H1 (cell line): ENCODE results near the gene ARHGAP28. TPM values are rescaled to one million over a fixed set of nuclear protein-coding genes. Genes with fewer than 3 reads are reported as not detected.

ENCODE experiments used
- CTCF ChIA-PET: fragments of 300-600 bp; sonication (Branson Sonifier 250); formaldehyde crosslinking; loops from one replicate; lab custom pipeline; 2021; ENCODE audit not compliant: partially characterized antibody; lab: Charles Lee
- POLR2A ChIA-PET: fragments of 300-600 bp; sonication (Branson Sonifier 250); formaldehyde crosslinking; loops from one replicate; lab custom pipeline; 2021; ENCODE audit warnings: inconsistent platforms; ENCODE audit not compliant: partially characterized antibody; lab: Charles Lee
- DNase-seq, 2 experiments: peaks; one replicate each; pipeline versions ENCODE4 v3.0.0 to v3.0.0-alpha.2; 2010 to 2022; ENCODE audit warnings: low spot score in 2 of 2, low read depth in 1 of 2, mixed read lengths in 1 of 2
- FAIRE-seq: peaks from 2 replicates; lab custom pipeline; 2011; peaks lifted over from hg19 to GRCh38; lab: Jason Lieb, UNC
- H2AFZ ChIP-seq: 2 replicates; pipeline ENCODE4 v1.8.1; 2012; ENCODE audit warnings: low read length, inconsistent platforms
- H2AK5ac ChIP-seq: 2 replicates; pipeline ENCODE4 v1.6.1; 2013; ENCODE audit warnings: low read depth, low read length
- H2BK120ac ChIP-seq: replicated peaks from 2 replicates; pipeline ENCODE3; 2013; ENCODE audit warnings: low read depth, low read length, inconsistent platforms
- H2BK12ac ChIP-seq: 2 replicates; pipeline ENCODE4 v1.6.1; 2013; ENCODE audit warnings: low read depth, low read length
- H2BK15ac ChIP-seq: 2 replicates; pipeline ENCODE4 v1.6.1; 2013; ENCODE audit warnings: low read length
- H2BK20ac ChIP-seq: 2 replicates; pipeline ENCODE4 v1.6.1; 2013; ENCODE audit warnings: low read length
- H2BK5ac ChIP-seq: 2 replicates; pipeline ENCODE4 v1.6.1; 2013; ENCODE audit warnings: low read depth, low read length
- H3K14ac ChIP-seq: 2 replicates; pipeline ENCODE4 v1.6.1; 2013; ENCODE audit warnings: inconsistent platforms; ENCODE audit not compliant: insufficient read length
- H3K18ac ChIP-seq: 2 replicates; pipeline ENCODE4 v1.6.1; 2013; ENCODE audit warnings: low read length; ENCODE audit errors: extremely low read depth
- H3K23ac ChIP-seq: 2 replicates; pipeline ENCODE4 v1.6.1; 2013; ENCODE audit warnings: inconsistent platforms; ENCODE audit not compliant: insufficient read length
- H3K23me2 ChIP-seq: 2 replicates; pipeline ENCODE4 v1.6.1; 2013; ENCODE audit warnings: low read depth, low read length
- H3K27ac ChIP-seq: 2 replicates; pipeline ENCODE4 v1.6.1; 2011; ENCODE audit warnings: low read depth, low read length, inconsistent platforms
- H3K27me3 ChIP-seq, 4 experiments: replicated peaks in 1 of 4; 1 replicate in 1 of 4; 2 replicates in 3 of 4; pipeline versions ENCODE4 v1.6.1 to v1.8.1; 2011 to 2013; ENCODE audit warnings: low read length in 3 of 4, mild to moderate bottlenecking in 3 of 4, inconsistent platforms in 2 of 4, mixed read lengths in 2 of 4, moderate library complexity in 1 of 4; ENCODE audit not compliant: control insufficient read depth in 3 of 4, insufficient read depth in 3 of 4; ENCODE audit errors: extremely low read depth in 1 of 4
- H3K36me3 ChIP-seq, 4 experiments: 2 replicates each; pipeline versions ENCODE4 v1.6.1 to v1.8.1; 2011 to 2013; ENCODE audit warnings: mild to moderate bottlenecking in 4 of 4, low read length in 3 of 4, moderate library complexity in 2 of 4, control low read depth in 1 of 4, inconsistent platforms in 1 of 4; ENCODE audit not compliant: insufficient read depth in 4 of 4, control insufficient read depth in 2 of 4
- H3K4ac ChIP-seq: replicated peaks from 2 replicates; pipeline ENCODE3; 2013; ENCODE audit warnings: low read length, low read depth, mixed read lengths, inconsistent platforms; ENCODE audit not compliant: insufficient read length
- H3K4me1 ChIP-seq, 4 experiments: replicated peaks in 1 of 4; 1 replicate in 1 of 4; 2 replicates in 3 of 4; pipeline versions ENCODE4 v1.6.1 to v1.8.1; 2011 to 2013; ENCODE audit warnings: low read length in 3 of 4, inconsistent platforms in 2 of 4, mixed read lengths in 1 of 4; ENCODE audit not compliant: insufficient read depth in 4 of 4, control insufficient read depth in 3 of 4
- H3K4me2 ChIP-seq, 2 experiments: 2 replicates each; pipeline versions ENCODE4 v1.6.1 to v1.8.1; 2011 to 2013; ENCODE audit warnings: low read depth in 2 of 2, low read length in 2 of 2, control low read depth in 1 of 2, inconsistent platforms in 1 of 2, mild to moderate bottlenecking in 1 of 2; ENCODE audit not compliant: insufficient read depth in 1 of 2
- H3K4me3 ChIP-seq, 4 experiments: fragments of 200-600, 300-600 bp in 1 of 4; sonication (generic), shearing (Covaris generic), sonication (Bioruptor Twin) in 1 of 4; 2 replicates each; pipeline versions ENCODE4 v1.5.1 to v1.8.1; 2011 to 2016; ENCODE audit warnings: low read length in 4 of 4, low read depth in 3 of 4, control low read depth in 2 of 4, inconsistent platforms in 2 of 4, mild to moderate bottlenecking in 2 of 4, mixed read lengths in 1 of 4, moderate library complexity in 1 of 4; ENCODE audit not compliant: insufficient read depth in 2 of 4; ENCODE audit errors: extremely low read depth in 1 of 4
- H3K56ac ChIP-seq: replicated peaks from 2 replicates; pipeline ENCODE3; 2013; ENCODE audit warnings: low read depth, mild to moderate bottlenecking, mixed read lengths, low read length, inconsistent platforms; ENCODE audit not compliant: insufficient read length
- H3K79me1 ChIP-seq: 2 replicates; pipeline ENCODE4 v1.6.1; 2013; ENCODE audit warnings: low read depth, low read length, control low read depth
- H3K79me2 ChIP-seq, 2 experiments: 2 replicates each; pipeline versions ENCODE4 v1.6.1 to v1.8.1; 2012 to 2013; ENCODE audit warnings: low read length in 2 of 2, mild to moderate bottlenecking in 2 of 2, inconsistent platforms in 1 of 2; ENCODE audit not compliant: insufficient read depth in 2 of 2, control insufficient read depth in 1 of 2
- H3K9ac ChIP-seq, 4 experiments: replicated peaks in 1 of 4; 1 replicate in 1 of 4; 2 replicates in 3 of 4; pipeline versions ENCODE4 v1.6.1 to v1.8.1; 2011 to 2013; ENCODE audit warnings: low read depth in 3 of 4, low read length in 3 of 4, control low read depth in 2 of 4, mild to moderate bottlenecking in 2 of 4, moderate library complexity in 2 of 4, inconsistent platforms in 1 of 4; ENCODE audit errors: extremely low read depth in 1 of 4
- H3K9me3 ChIP-seq, 2 experiments: 2 replicates each; pipeline versions ENCODE4 v1.6.1 to v1.8.1; 2012 to 2013; ENCODE audit warnings: mild to moderate bottlenecking in 2 of 2, moderate library complexity in 2 of 2, control low read depth in 1 of 2, inconsistent platforms in 1 of 2, low read depth in 1 of 2, low read length in 1 of 2, mixed read lengths in 1 of 2; ENCODE audit not compliant: insufficient read depth in 2 of 2
- H4K20me1 ChIP-seq, 2 experiments: replicated peaks in 1 of 2; 2 replicates each; pipeline versions ENCODE3 to v1.8.1; 2011 to 2013; ENCODE audit warnings: inconsistent platforms in 2 of 2, low read length in 2 of 2, mild to moderate bottlenecking in 1 of 2; ENCODE audit not compliant: insufficient read depth in 2 of 2, control insufficient read depth in 1 of 2
- H4K5ac ChIP-seq: 2 replicates; pipeline ENCODE4 v1.6.1; 2013; ENCODE audit warnings: low read length, low read depth, mixed read lengths, inconsistent platforms; ENCODE audit not compliant: insufficient read length
- H4K8ac ChIP-seq: 2 replicates; pipeline ENCODE4 v1.8.0; 2013; ENCODE audit warnings: mild to moderate bottlenecking, moderate library complexity, low read length, inconsistent platforms; ENCODE audit not compliant: insufficient read depth; ENCODE audit errors: extremely low read depth
- H4K91ac ChIP-seq: replicated peaks from 2 replicates; pipeline ENCODE3; 2013; ENCODE audit warnings: low read length, mixed read lengths, inconsistent platforms; ENCODE audit not compliant: insufficient read length
- MAFK ChIP-seq: IDR thresholded peaks from 2 replicates; pipeline ENCODE4 v1.6.1; 2012; ENCODE audit warnings: low read depth, mild to moderate bottlenecking, improper control_type of control experiment, low read length
- RAD21 ChIP-seq, 2 experiments: IDR thresholded peaks in 1 of 2; conservative IDR thresholded peaks in 1 of 2; 2 replicates each; pipeline ENCODE4 v1.6.1; 2011; ENCODE audit warnings: low read depth in 2 of 2, low read length in 2 of 2, improper control_type of control experiment in 1 of 2, inconsistent platforms in 1 of 2, mild to moderate bottlenecking in 1 of 2, moderate library complexity in 1 of 2
- WGBS, 2 experiments: shearing (Covaris generic) in 1 of 2; methylation state at CpG; one replicate each; pipeline versions ENCODE4 v1.1.6 to v1.1.7; 2013 to 2015; ENCODE audit warnings: low lambda C conversion rate in 2 of 2, mixed read lengths in 2 of 2, inconsistent platforms in 1 of 2, low coverage in 1 of 2, missing lambda C conversion rate in 1 of 2; ENCODE audit not compliant: insufficient replicate concordance in 2 of 2, insufficient coverage in 1 of 2, insufficient read length in 1 of 2; ENCODE audit errors: extremely low coverage in 1 of 2, missing lambda C conversion rate in 1 of 2; 5-methylcytosine and 5-hydroxymethylcytosine counted together
- polyA plus RNA-seq, 7 experiments: library from polyadenylated mRNA; depleted of rRNA in 3 of 7; stranded (reverse) in 5 of 7; unstranded in 2 of 7; fragments of >200 nt in 5 of 7; fragments of 200-250 nt in 2 of 7; gene quantifications; 1 replicate in 5 of 7; 2 replicates in 1 of 7; 4 replicates in 1 of 7; pipeline versions ENCODE4 v1.2.1 to v1.2.3, GENCODE V29; 2011 to 2013; ENCODE audit warnings: missing spikeins in 2 of 7, mixed read lengths in 2 of 7
- total RNA-seq: library from RNA; stranded (reverse); fragmentation: NEBNext Ultra II Directional; extraction: Animal tissue kit (Norgen Biotek cat#: 25700); gene quantifications from 2 replicates; pipeline ENCODE4 v1.2.1, GENCODE V29; 2021

The ARHGAP28 gene
- total and polyA plus RNA-seq, 2 of the 8 experiments (the other 6 are each of a cell fraction or from before 2014, with no cell fraction given), result 2.9 to 14.4 TPM

GRCh38 chr18:6732952-6733351 is 3.4 kb downstream of the ARHGAP28 start:
- H3K79me2 ChIP-seq, result no peaks in the 10 kb centered on the region; a peak in 1 of 4 replicates

More at GRCh38 chr18:6732952-6733351, 3.4 kb downstream of the ARHGAP28 start:
- H4K5ac ChIP-seq, result no peak overlapping the region
- H3K4me2 ChIP-seq, result no peak overlapping the region
- DNase-seq, result no peak
- H3K18ac ChIP-seq, result no peak overlapping the region
- no peak overlapping the region for H2BK120ac ChIP-seq
- no peaks in the 10 kb centered on the region for H3K36me3 ChIP-seq
- H2BK20ac ChIP-seq, result no peak overlapping the region
- no peak overlapping the region for H4K91ac ChIP-seq
- no peak for TF ChIP-seq MAFK
- peak in 1 of 2 experiments; percentile 23; a peak in 2 of 4 replicates for TF ChIP-seq RAD21 (IDR thresholded peaks at IDR 0.05 in 1 of 2, conservative IDR thresholded peaks at IDR 0.05 in 1 of 2; ENCODE audit: low read depth in 2 of 2, low read length in 2 of 2)
- TF ChIP-seq, all 59 proteins: peak for 1
- no peak overlapping the region for H3K14ac ChIP-seq
- peaks cover 2% of the 10 kb centered on the region; the same call in 1 of the 2 replicates for H3K23me2 ChIP-seq
- H3K79me1 ChIP-seq, result no peaks in the 10 kb centered on the region
- H3K27me3 ChIP-seq, result no peaks in the 10 kb centered on the region
- no peak overlapping the region for H2BK5ac ChIP-seq
- no peak overlapping the region for H2AFZ ChIP-seq
- no peak overlapping the region for H2BK12ac ChIP-seq
- ChIA-PET CTCF (interaction anchor here (0.6 to 3.0 kb wide), 11 partner anchors 8 to 152 kb away, joined by 3 to 23 read pairs (median 4); no protein-coding TSS in a partner anchor), POLR2A (interaction anchor here (1.2 kb wide), 1 partner anchor 20 kb away, joined by 4 read pairs; no protein-coding TSS in a partner anchor)
- no peaks in the 10 kb centered on the region for H4K20me1 ChIP-seq
- no peak for FAIRE-seq
- no peak overlapping the region for H3K4ac ChIP-seq
- peaks cover 4 to 19% (median 9%) of the 10 kb centered on the region in 4 experiments; a peak in 5 of 7 replicates for H3K4me1 ChIP-seq
- H2BK15ac ChIP-seq, result no peak overlapping the region
- no peak overlapping the region for H3K9ac ChIP-seq
- H3K27ac ChIP-seq, result no peak overlapping the region
- 89% methylated on average over 2 of the region's 2 CpGs; no CpG with 5 or more reads in 1 of the 2 experiments for WGBS, 2 experiments
- no peak overlapping the region for H3K56ac ChIP-seq
- H3K9me3 ChIP-seq, result no peaks in the 10 kb centered on the region
- no peak overlapping the region for H3K4me3 ChIP-seq
- no peak overlapping the region for H4K8ac ChIP-seq
- no peak overlapping the region for H3K23ac ChIP-seq
- H2AK5ac ChIP-seq, result no peak overlapping the region
